HCT116 (cell line): ENCODE results near the gene SERTAD2. TPM values are rescaled to one million over a fixed set of nuclear protein-coding genes. Genes with fewer than 3 reads are reported as not detected.

Experiments used
- ATAC-seq: fragments of 200-7000 bp; cut with Tn5 transposase; 2 replicates; pipeline ENCODE4 v1.9.1; 2020; ENCODE audit warnings: mild to moderate bottlenecking, moderate library complexity
- BruUV-seq: library from RNA; stranded (reverse); fragments of 400-500 nt; replicated peaks from 2 replicates; lab custom pipeline; 2021; lab: Mats Ljungman, UMichigan
- CTCF ChIA-PET: fragments of 300-600 bp; sonication (Branson Sonifier 250); formaldehyde crosslinking; loops from one replicate; lab custom pipeline; 2021; ENCODE audit warnings: antibody characterized with exemption; lab: Charles Lee
- POLR2A ChIA-PET: fragments of 300-600, 350-600 bp; sonication (Branson Sonifier 250); formaldehyde crosslinking; loops from one replicate; lab custom pipeline; 2021; ENCODE audit warnings: antibody characterized with exemption; lab: Charles Lee
- RAD21 ChIA-PET, 2 experiments: fragments of 300-600 bp; sonication (Branson Sonifier 250); formaldehyde crosslinking; loops; one replicate each; lab custom pipeline; 2023; ENCODE audit warnings: low total read pairs in 2 of 2; ENCODE audit not compliant: uncharacterized antibody in 2 of 2, unreplicated experiment in 2 of 2, low non-redundant PET in 1 of 2; lab: Charles Lee
- DNase-seq: peaks from one replicate; pipeline ENCODE4 v3.0.0-alpha.2; 2010; ENCODE audit warnings: low read depth, low spot score
- H2AFZ ChIP-seq: fragments of 200-600 bp; shearing (Covaris generic), sonication (generic); 2 replicates; pipeline ENCODE4 v1.6.1; 2017; ENCODE audit warnings: low read depth, mixed run types, mixed read lengths, antibody characterized with exemption, low read length; ENCODE audit not compliant: poor library complexity, severe bottlenecking
- H3K27ac ChIP-seq: 2 replicates; pipeline ENCODE4 v1.5.1; 2012; ENCODE audit warnings: low read depth, low read length
- H3K27me3 ChIP-seq: fragments of 200-600 bp; sonication (generic); 2 replicates; pipeline ENCODE4 v1.6.1; 2016; ENCODE audit warnings: mixed run types, low read length, mixed read lengths; ENCODE audit not compliant: insufficient read depth
- H3K36me3 ChIP-seq, 2 experiments: fragments of 200-500 bp in 1 of 2; fragments of 200-600 bp in 1 of 2; sonication (Bioruptor generic) in 1 of 2; sonication (generic) in 1 of 2; 2 replicates each; pipeline versions ENCODE4 v1.5.1 to v1.6.1; 2014 to 2016; ENCODE audit warnings: low read length in 2 of 2, inconsistent platforms in 1 of 2, mixed read lengths in 1 of 2, mixed run types in 1 of 2; ENCODE audit not compliant: insufficient read depth in 2 of 2, control insufficient read depth in 1 of 2
- H3K4me1 ChIP-seq, 2 experiments: fragments of 200-600 bp in 1 of 2; sonication (generic) in 1 of 2; 2 replicates each; pipeline versions ENCODE4 v1.5.1 to v1.6.1; 2012 to 2017; ENCODE audit warnings: low read length in 2 of 2, inconsistent platforms in 1 of 2, mild to moderate bottlenecking in 1 of 2, mixed read lengths in 1 of 2, mixed run types in 1 of 2, moderate library complexity in 1 of 2; ENCODE audit not compliant: insufficient read depth in 2 of 2, control insufficient read depth in 1 of 2
- H3K4me2 ChIP-seq: fragments of 200-600 bp; sonication (generic); 2 replicates; pipeline ENCODE4 v1.6.1; 2017; ENCODE audit warnings: mixed run types, low read length, mixed read lengths
- H3K4me3 ChIP-seq, 2 experiments: fragments of 200-600 bp in 1 of 2; sonication (generic) in 1 of 2; replicated peaks in 1 of 2; 2 replicates each; pipeline ENCODE4 v1.5.1; 2011 to 2016; ENCODE audit warnings: low read length in 2 of 2, control low read depth in 1 of 2, low read depth in 1 of 2, mild to moderate bottlenecking in 1 of 2, mixed read lengths in 1 of 2, mixed run types in 1 of 2
- H3K79me2 ChIP-seq: fragments of 200-600 bp; sonication (generic); 2 replicates; pipeline ENCODE4 v1.6.1; 2017; ENCODE audit warnings: mild to moderate bottlenecking, mixed run types, low read length, moderate library complexity, mixed read lengths; ENCODE audit not compliant: insufficient read depth
- H3K9ac ChIP-seq: fragments of 200-600 bp; sonication (generic); 2 replicates; pipeline ENCODE4 v1.6.1; 2016; ENCODE audit warnings: low read length, mixed read lengths
- H3K9me2 ChIP-seq: fragments of 200-600 bp; sonication (generic), shearing (Covaris generic); 2 replicates; pipeline ENCODE4 v1.6.1; 2017; ENCODE audit warnings: mixed run types, mild to moderate bottlenecking, moderate library complexity; ENCODE audit not compliant: insufficient read depth
- H3K9me3 ChIP-seq, 2 experiments: fragments of 200-500 bp in 1 of 2; fragments of 200-600 bp in 1 of 2; sonication (Bioruptor generic) in 1 of 2; sonication (generic) in 1 of 2; 2 replicates each; pipeline ENCODE4 v1.6.1; 2014 to 2017; ENCODE audit warnings: low read length in 2 of 2, mixed read lengths in 2 of 2, inconsistent platforms in 1 of 2, low read depth in 1 of 2, mild to moderate bottlenecking in 1 of 2, mixed run types in 1 of 2, moderate library complexity in 1 of 2; ENCODE audit not compliant: control insufficient read depth in 1 of 2, insufficient read depth in 1 of 2
- H4K20me1 ChIP-seq: fragments of 200-600 bp; sonication (generic), shearing (Covaris generic); 2 replicates; pipeline ENCODE4 v1.6.1; 2017; ENCODE audit warnings: mixed run types, mild to moderate bottlenecking, moderate library complexity; ENCODE audit not compliant: insufficient read depth
- ATF3 ChIP-seq: IDR thresholded peaks from 2 replicates; pipeline ENCODE4 v1.6.1; 2012
- CBX3 ChIP-seq: IDR thresholded peaks from 2 replicates; pipeline ENCODE4 v1.6.1; 2012; ENCODE audit warnings: low read depth
- CEBPB ChIP-seq: IDR thresholded peaks from 2 replicates; pipeline ENCODE4 v1.6.1; 2012; ENCODE audit warnings: low read depth
- CTCF ChIP-seq, 3 experiments: fragments of 200-600 bp in 1 of 3; sonication (generic) in 1 of 3; IDR thresholded peaks in 2 of 3; conservative IDR thresholded peaks in 1 of 3; 2 replicates each; pipeline ENCODE4 v1.5.1; 2012 to 2017; ENCODE audit warnings: low read depth in 2 of 3, low read length in 2 of 3, antibody characterized with exemption in 1 of 3, borderline replicate concordance in 1 of 3, control low read depth in 1 of 3, mild to moderate bottlenecking in 1 of 3, mixed read lengths in 1 of 3, mixed run types in 1 of 3, moderate library complexity in 1 of 3; ENCODE audit not compliant: insufficient read depth in 1 of 3
- EGR1 ChIP-seq: IDR thresholded peaks from 2 replicates; pipeline ENCODE4 v1.6.1; 2012; ENCODE audit warnings: low read depth
- ELF1 ChIP-seq: IDR thresholded peaks from 2 replicates; pipeline ENCODE4 v1.6.1; 2012; ENCODE audit warnings: low read depth, borderline replicate concordance
- EZH2phosphoT487 ChIP-seq: fragments of 200-600 bp; IDR thresholded peaks from 2 replicates; pipeline ENCODE4 v1.6.1; 2018; ENCODE audit warnings: antibody characterized with exemption, borderline replicate concordance
- FOSL1 ChIP-seq: IDR thresholded peaks from 2 replicates; pipeline ENCODE4 v1.6.1; 2012; ENCODE audit warnings: low read depth
- POLR2A ChIP-seq: IDR thresholded peaks from 2 replicates; pipeline ENCODE4 v1.7.0; 2011; ENCODE audit warnings: borderline replicate concordance; ENCODE audit not compliant: insufficient read depth, insufficient read length; ENCODE audit errors: extremely low read depth
- POLR2AphosphoS5 ChIP-seq: IDR thresholded peaks from 2 replicates; pipeline ENCODE4 v1.6.1; 2011; ENCODE audit warnings: mild to moderate bottlenecking, low read depth, low read length, moderate library complexity
- RAD21 ChIP-seq: IDR thresholded peaks from 2 replicates; pipeline ENCODE4 v1.6.1; 2012; ENCODE audit warnings: low read depth, mild to moderate bottlenecking
- REST ChIP-seq: IDR thresholded peaks from 2 replicates; pipeline ENCODE4 v1.6.1; 2012; ENCODE audit warnings: low read depth
- SP1 ChIP-seq: IDR thresholded peaks from 2 replicates; pipeline ENCODE4 v1.6.1; 2012; ENCODE audit warnings: low read depth
- SRF ChIP-seq: IDR thresholded peaks from 2 replicates; pipeline ENCODE4 v1.6.1; 2012; ENCODE audit warnings: low read depth
- TCF7L2 ChIP-seq: IDR thresholded peaks from 2 replicates; pipeline ENCODE4 v1.7.0; 2011; ENCODE audit warnings: borderline replicate concordance, inconsistent platforms; ENCODE audit not compliant: insufficient read depth, insufficient read length; ENCODE audit errors: extremely low read depth
- ZNF274 ChIP-seq: fragments of 200-500 bp; sonication (Bioruptor generic); IDR thresholded peaks from 2 replicates; pipeline ENCODE4 v1.6.1; 2014; ENCODE audit warnings: mild to moderate bottlenecking, low read depth, low read length, inconsistent platforms
- intact Hi-C: fragments of 100-400 bp; cut with micrococcal nuclease; formaldehyde crosslinking; loops from 2 replicates; pipeline ENCODE4 v1.10.0; 2022
- total RNA-seq: library from RNA; stranded (reverse); gene quantifications from one replicate; pipeline ENCODE4 v1.2.1, GENCODE V29; 2021; ENCODE audit not compliant: unreplicated experiment

The SERTAD2 gene
- total RNA-seq, 1 experiment from 2014 or later, result 80.1 TPM

GRCh38 chr2:64631771-64632170 is 21.9 kb downstream of the SERTAD2 start:
- H4K20me1 ChIP-seq, result peaks cover 28% of the 10 kb centered on the region
- DNase-seq, result no peak
- no peak overlapping the region for H3K4me3 ChIP-seq
- no peak overlapping the region for H3K9ac ChIP-seq
- no peaks in the 10 kb centered on the region for H3K9me3 ChIP-seq
- peaks cover 28 to 54% of the 10 kb centered on the region in 2 experiments for H3K36me3 ChIP-seq
- no peaks in the 10 kb centered on the region for H3K9me2 ChIP-seq
- ATAC-seq, result no peak
- no peak overlapping the region for H3K4me2 ChIP-seq
- H3K27me3 ChIP-seq, result no peaks in the 10 kb centered on the region
- CTCF ChIA-PET, result interaction anchor here (0.6 to 1.3 kb wide), 2 partner anchors 14 to 303 kb away, joined by 3 to 5 read pairs; no protein-coding TSS in a partner anchor
- no peak overlapping the region for H3K27ac ChIP-seq
- no TSS peak for BruUV-seq
- H3K4me1 ChIP-seq, result no peaks in the 10 kb centered on the region
- no peak overlapping the region for H2AFZ ChIP-seq
- intact Hi-C loops, result no loop called here
- TF ChIP-seq RAD21 (no peak), EZH2phosphoT487 (no peak), POLR2A (no peak), SRF (no peak), CBX3 (no peak), ATF3 (no peak), POLR2AphosphoS5 (no peak), SP1 (no peak), REST (no peak), FOSL1 (no peak), ELF1 (no peak), TCF7L2 (no peak), CTCF (IDR thresholded peaks at IDR 0.05 in 2 of 3, conservative IDR thresholded peaks at IDR 0.05 in 1 of 3; ENCODE audit: borderline replicate concordance in 1 of 3, insufficient read depth in 1 of 3, low read depth in 2 of 3, low read length in 2 of 3) (no peak), ZNF274 (no peak), EGR1 (no peak), CEBPB (no peak)
- TF ChIP-seq, all 23 proteins: peak for 0
- H3K79me2 ChIP-seq, result peaks cover 57% of the 10 kb centered on the region
- RAD21 ChIA-PET, result no interaction called here
- POLR2A ChIA-PET, result no interaction called here
